Suprapubic skin (tissue), 3 donors: ENCODE results near the gene KCTD20.

Source experiments
- POLR2A ChIP-seq, 2 donors: fragments of 450-650 bp; IDR thresholded peaks; one replicate each; pipeline ENCODE4 v1.6.1; 2017; ENCODE audit warnings: antibody characterized with exemption in 2 of 2, mild to moderate bottlenecking in 2 of 2, moderate library complexity in 2 of 2
- TF ChIP-seq, protein P1 (sequence below), 2 donors: fragments of 200-600 bp in 1 of 2; fragments of 450-650 bp in 1 of 2; sonication (generic) in 1 of 2; IDR thresholded peaks; one replicate each; pipeline ENCODE4 v1.5.1; 2016 to 2019; ENCODE audit warnings: antibody characterized with exemption in 2 of 2, mild to moderate bottlenecking in 1 of 2, moderate library complexity in 1 of 2

DNA sequence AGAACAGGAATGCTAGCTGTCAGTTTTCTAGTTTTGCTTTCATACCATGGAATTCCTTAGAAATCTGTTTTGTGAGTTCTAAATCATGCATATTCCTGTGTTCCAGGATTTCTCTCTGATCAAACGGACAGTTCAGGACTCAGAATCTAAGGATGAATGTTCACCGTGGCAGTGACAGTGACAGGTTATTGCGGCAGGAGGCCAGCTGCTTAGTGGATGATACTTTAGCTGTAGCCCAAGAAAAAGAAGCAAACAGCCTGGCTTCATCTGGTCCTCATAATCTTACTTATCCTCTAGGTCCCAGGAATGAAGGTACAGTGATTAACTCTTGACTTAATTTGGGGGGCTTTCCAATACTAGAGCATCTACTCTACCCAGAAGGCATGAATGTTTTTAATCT, 27.1 kb downstream of the KCTD20 start:
- no peak for TF ChIP-seq POLR2A (IDR thresholded peaks at IDR 0.05)
- TF ChIP-seq, protein P1, sequence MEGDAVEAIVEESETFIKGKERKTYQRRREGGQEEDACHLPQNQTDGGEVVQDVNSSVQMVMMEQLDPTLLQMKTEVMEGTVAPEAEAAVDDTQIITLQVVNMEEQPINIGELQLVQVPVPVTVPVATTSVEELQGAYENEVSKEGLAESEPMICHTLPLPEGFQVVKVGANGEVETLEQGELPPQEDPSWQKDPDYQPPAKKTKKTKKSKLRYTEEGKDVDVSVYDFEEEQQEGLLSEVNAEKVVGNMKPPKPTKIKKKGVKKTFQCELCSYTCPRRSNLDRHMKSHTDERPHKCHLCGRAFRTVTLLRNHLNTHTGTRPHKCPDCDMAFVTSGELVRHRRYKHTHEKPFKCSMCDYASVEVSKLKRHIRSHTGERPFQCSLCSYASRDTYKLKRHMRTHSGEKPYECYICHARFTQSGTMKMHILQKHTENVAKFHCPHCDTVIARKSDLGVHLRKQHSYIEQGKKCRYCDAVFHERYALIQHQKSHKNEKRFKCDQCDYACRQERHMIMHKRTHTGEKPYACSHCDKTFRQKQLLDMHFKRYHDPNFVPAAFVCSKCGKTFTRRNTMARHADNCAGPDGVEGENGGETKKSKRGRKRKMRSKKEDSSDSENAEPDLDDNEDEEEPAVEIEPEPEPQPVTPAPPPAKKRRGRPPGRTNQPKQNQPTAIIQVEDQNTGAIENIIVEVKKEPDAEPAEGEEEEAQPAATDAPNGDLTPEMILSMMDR (IDR thresholded peaks at IDR 0.05), result no peak
